Type B pancreatic cell (in vitro differentiated cells): ENCODE data around the gene HLA-DOA. TPM values are rescaled to one million over a fixed set of nuclear protein-coding genes. Genes with fewer than 3 reads are reported as not detected.

Experiments
- DNase-seq: peaks from one replicate; pipeline ENCODE4 v3.0.0; 2021; ENCODE audit warnings: mixed read lengths; ENCODE audit not compliant: unreplicated experiment; ENCODE audit errors: extremely low spot score
- H3K27ac Mint-ChIP-seq: 2 replicates; pipeline ENCODE4 v1.8.0; 2021; ENCODE audit warnings: mild to moderate bottlenecking, mixed read lengths
- H3K27me3 Mint-ChIP-seq: 2 replicates; pipeline ENCODE4 v1.8.0; 2021; ENCODE audit warnings: mixed read lengths
- H3K36me3 Mint-ChIP-seq: 2 replicates; pipeline ENCODE4 v1.8.0; 2021; ENCODE audit warnings: mixed read lengths
- H3K4me1 Mint-ChIP-seq: one replicate; pipeline ENCODE4 v1.8.0; 2021; ENCODE audit warnings: mixed read lengths; ENCODE audit not compliant: unreplicated experiment
- H3K4me3 Mint-ChIP-seq: 2 replicates; pipeline ENCODE4 v1.8.0; 2021; ENCODE audit warnings: mild to moderate bottlenecking, mixed read lengths
- H3K9me3 Mint-ChIP-seq: 2 replicates; pipeline ENCODE4 v1.8.0; 2021; ENCODE audit warnings: mixed read lengths
- total RNA-seq: library from RNA; stranded (reverse); gene quantifications from 2 replicates; pipeline ENCODE4 v1.2.1, GENCODE V29; 2021; ENCODE audit warnings: low replicate concordance
- TF ChIP-seq, protein P1 (sequence below): fragments of 200-600 bp; sonication (generic); conservative IDR thresholded peaks from 2 replicates; pipeline ENCODE4 v1.5.0; 2021; ENCODE audit warnings: antibody characterized with exemption, mild to moderate bottlenecking

Gene HLA-DOA
- total RNA-seq, 1 donor from 2014 or later, result 2.5 TPM

- peaks cover 23% of the 10 kb centered on the region for H3K36me3 Mint-ChIP-seq
- H3K9me3 Mint-ChIP-seq, result no peaks in the 10 kb centered on the region
- peak overlapping the region; percentile 98 for H3K27ac Mint-ChIP-seq
- H3K27me3 Mint-ChIP-seq, result peaks cover 3% of the 10 kb centered on the region
- peak overlapping the region; percentile 96 for H3K4me3 Mint-ChIP-seq
- TF ChIP-seq, protein P1, sequence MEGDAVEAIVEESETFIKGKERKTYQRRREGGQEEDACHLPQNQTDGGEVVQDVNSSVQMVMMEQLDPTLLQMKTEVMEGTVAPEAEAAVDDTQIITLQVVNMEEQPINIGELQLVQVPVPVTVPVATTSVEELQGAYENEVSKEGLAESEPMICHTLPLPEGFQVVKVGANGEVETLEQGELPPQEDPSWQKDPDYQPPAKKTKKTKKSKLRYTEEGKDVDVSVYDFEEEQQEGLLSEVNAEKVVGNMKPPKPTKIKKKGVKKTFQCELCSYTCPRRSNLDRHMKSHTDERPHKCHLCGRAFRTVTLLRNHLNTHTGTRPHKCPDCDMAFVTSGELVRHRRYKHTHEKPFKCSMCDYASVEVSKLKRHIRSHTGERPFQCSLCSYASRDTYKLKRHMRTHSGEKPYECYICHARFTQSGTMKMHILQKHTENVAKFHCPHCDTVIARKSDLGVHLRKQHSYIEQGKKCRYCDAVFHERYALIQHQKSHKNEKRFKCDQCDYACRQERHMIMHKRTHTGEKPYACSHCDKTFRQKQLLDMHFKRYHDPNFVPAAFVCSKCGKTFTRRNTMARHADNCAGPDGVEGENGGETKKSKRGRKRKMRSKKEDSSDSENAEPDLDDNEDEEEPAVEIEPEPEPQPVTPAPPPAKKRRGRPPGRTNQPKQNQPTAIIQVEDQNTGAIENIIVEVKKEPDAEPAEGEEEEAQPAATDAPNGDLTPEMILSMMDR, result peak; percentile 26
- DNase-seq, result peak; percentile 77
- H3K4me1 Mint-ChIP-seq, result peaks cover 18% of the 10 kb centered on the region
Observed at GRCh38 chr6:32968867-32969684, 40.3 kb downstream of the HLA-DOA start.

GRCh38 chr6:32968093-32968866, 41.1 kb downstream of the HLA-DOA start, which contains the start of gene BRD2:
Gene BRD2 (plus strand): TSS chr6:32968594. CDS start chr6:32972899, 4,305 bp downstream.
- Mint-ChIP-seq H3K36me3 (peaks cover 15% of the 10 kb centered on the region), H3K9me3 (no peaks in the 10 kb centered on the region), H3K4me1 (peaks cover 18% of the 10 kb centered on the region), H3K27me3 (peaks cover 3% of the 10 kb centered on the region), H3K27ac (peak within 1 kb of the TSS; percentile 98), H3K4me3 (peak within 1 kb of the TSS; percentile 96)
- DNase-seq, result peak; percentile 97
- TF ChIP-seq, protein P1, result no peak

DNA sequence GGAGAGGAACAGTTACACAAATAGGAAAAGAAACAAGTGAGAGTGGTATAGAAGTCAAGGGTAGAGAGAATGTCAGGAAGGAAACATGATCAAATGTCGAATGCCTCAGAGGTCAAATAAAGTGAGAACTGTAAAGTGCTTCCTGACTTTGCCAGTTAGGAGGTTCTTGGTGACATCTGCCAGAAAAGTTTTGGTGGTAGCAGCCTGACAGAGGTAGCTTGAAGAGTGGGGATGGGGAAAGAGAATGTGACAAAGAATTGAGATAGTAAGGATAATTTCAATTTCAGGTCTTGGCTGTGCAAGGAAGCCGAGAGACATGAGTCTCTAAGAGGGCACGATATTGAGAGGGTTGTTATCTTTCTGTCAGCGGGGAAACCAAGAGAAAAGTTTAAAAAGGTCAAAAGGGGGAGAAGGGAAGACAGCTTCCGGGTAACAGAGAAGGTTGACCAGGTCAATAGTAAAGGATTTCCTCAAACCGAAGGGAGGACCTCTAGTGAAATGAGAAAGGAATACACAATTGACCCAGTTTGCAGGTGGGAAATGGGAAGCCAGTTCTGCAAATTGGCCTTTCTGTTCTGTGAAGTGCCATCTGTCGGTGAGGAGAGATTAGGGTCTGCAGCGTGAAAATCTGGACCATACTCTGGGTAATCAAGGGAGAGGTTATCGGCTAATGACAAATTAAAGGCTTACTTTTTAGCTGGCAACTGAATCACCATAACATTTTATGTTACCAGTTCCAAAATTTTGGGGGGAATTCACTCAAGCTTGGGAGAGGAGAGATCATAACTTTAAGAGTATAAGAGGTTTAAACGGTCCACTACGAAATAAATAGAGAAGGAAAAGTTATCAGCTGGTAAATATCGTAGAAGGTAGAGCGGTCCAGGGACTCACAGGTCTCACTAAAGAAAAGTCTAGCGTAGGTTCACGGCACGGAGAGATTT, 42.0 kb downstream of the HLA-DOA start:
- DNase-seq, result no peak
- peaks cover 3% of the 10 kb centered on the region for H3K27me3 Mint-ChIP-seq
- H3K27ac Mint-ChIP-seq, result peak overlapping the region; percentile 98
- H3K36me3 Mint-ChIP-seq, result peaks cover 10% of the 10 kb centered on the region
- H3K4me1 Mint-ChIP-seq, result peaks cover 18% of the 10 kb centered on the region
- H3K9me3 Mint-ChIP-seq, result no peaks in the 10 kb centered on the region
- peak overlapping the region; percentile 93 for H3K4me3 Mint-ChIP-seq
- TF ChIP-seq, protein P1, result peak; percentile 64

- H3K4me3 Mint-ChIP-seq, result no peak overlapping the region
- H3K36me3 Mint-ChIP-seq, result peaks cover 3% of the 10 kb centered on the region
- H3K9me3 Mint-ChIP-seq, result no peaks in the 10 kb centered on the region
- no peak for DNase-seq
- no peak overlapping the region for H3K27ac Mint-ChIP-seq
- H3K27me3 Mint-ChIP-seq, result no peaks in the 10 kb centered on the region
- TF ChIP-seq, protein P1, result no peak
- H3K4me1 Mint-ChIP-seq, result peaks cover 18% of the 10 kb centered on the region
Observed at GRCh38 chr6:32964776-32965175, 44.6 kb downstream of the HLA-DOA start.

- Mint-ChIP-seq H3K27me3 (no peaks in the 10 kb centered on the region), H3K27ac (no peak overlapping the region), H3K9me3 (no peaks in the 10 kb centered on the region), H3K36me3 (peaks cover 3% of the 10 kb centered on the region), H3K4me1 (peaks cover 18% of the 10 kb centered on the region), H3K4me3 (no peak overlapping the region)
- no peak for DNase-seq
- TF ChIP-seq, protein P1, result no peak
Observed at GRCh38 chr6:32963866-32964265, 45.5 kb downstream of the HLA-DOA start.
